ENCODE results near the gene ALKAL2. TPM values are rescaled to one million over a fixed set of nuclear protein-coding genes. Genes with fewer than 3 reads are reported as not detected.

Gene ALKAL2
- total and polyA plus RNA-seq, 2 donors (not counting 3 experiments of a cell fraction or from before 2014, with no cell fraction given) = not detected

DNA sequence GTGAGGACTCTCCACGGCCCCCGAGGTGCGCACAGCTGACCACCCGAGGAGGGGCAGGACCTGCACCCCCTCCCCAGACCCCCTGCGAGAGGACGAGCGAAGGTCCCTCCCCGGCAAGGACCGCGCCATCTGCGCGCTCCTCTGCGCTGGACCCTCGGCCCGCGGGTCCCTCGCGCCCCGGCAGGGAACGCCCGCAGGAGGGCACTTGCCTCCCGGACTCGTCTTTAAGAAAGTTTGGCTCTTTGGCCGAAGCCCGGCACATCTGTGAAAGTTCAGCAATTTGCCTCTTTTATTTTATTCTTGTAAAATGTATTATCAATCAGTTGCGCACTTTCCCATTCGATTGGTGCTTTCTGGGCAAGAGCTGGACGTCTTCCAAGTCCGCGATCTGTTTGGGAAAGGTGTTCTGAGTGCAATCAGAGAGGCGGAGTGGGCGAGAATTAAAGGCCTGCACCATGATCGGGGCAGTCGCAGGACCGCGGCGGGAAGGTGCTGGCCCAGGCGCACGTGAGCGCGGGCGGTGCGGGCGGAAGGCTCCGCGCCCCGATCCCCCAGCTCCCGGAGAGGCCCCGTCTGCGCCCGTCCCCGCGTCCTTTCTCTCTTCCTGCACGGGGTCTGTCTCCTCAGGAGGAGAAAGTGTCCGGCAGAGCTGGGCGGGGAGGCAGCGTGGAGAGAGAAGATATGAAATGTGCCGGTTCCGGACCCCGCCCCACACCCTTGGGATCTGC is 1.6 kb upstream of the ALKAL2 start:
- Histone ChIP-seq H3K9me3 (replicated peaks; ENCODE audit: control insufficient read depth, insufficient read depth, low read length) (no peaks in the 10 kb centered on the region), H3K9me1 (replicated peaks; ENCODE audit: control insufficient read depth, extremely low read depth, insufficient read depth, low read length) (no peaks in the 10 kb centered on the region), H3K36me3 (ENCODE audit: control insufficient read depth in 2 of 2, extremely low read depth in 1 of 2, insufficient read depth in 2 of 2, low read length in 2 of 2) (no peaks in the 10 kb centered on the region), H3K79me2 (ENCODE audit: control insufficient read depth, insufficient read depth, low read length) (no peaks in the 10 kb centered on the region), H3K4me2 (ENCODE audit: insufficient read depth, low read length) (peak overlapping the region; percentile 14), H3K27me3 (ENCODE audit: control insufficient read depth in 2 of 2, insufficient read depth in 2 of 2, low read length in 2 of 2) (peaks cover 16 to 37% of the 10 kb centered on the region in 2 experiments), H3K9ac (replicated peaks; ENCODE audit: extremely low read depth, insufficient read depth, low read length) (no peak overlapping the region), H3K4me3 (replicated peaks in 1 of 3; ENCODE audit: insufficient read depth in 1 of 3, low read depth in 1 of 3, low read length in 3 of 3) (peak overlapping the region in 1 of 3 experiments; percentile 19), H4K20me1 (replicated peaks; ENCODE audit: control insufficient read depth, extremely low read depth, insufficient read depth, low read length) (no peaks in the 10 kb centered on the region), H3K4me1 (ENCODE audit: control insufficient read depth, extremely low read depth, insufficient read depth, low read length) (peaks cover 3% of the 10 kb centered on the region), H3K27ac (ENCODE audit: insufficient read depth, low read depth, low read length) (no peak overlapping the region), H2AFZ (ENCODE audit: low read depth, low read length) (no peak overlapping the region)
- dilution Hi-C loops (cut with MboI; ENCODE audit: extremely low pct_ligation_motif_present, low sequenced_read_pairs) (no loop called here), intact Hi-C loops (cut with micrococcal nuclease) (loop anchor here (1.0 to 2.0 kb wide), 2 partner anchors 25 to 43 kb away; partner anchors contain the start of genes ACP1 and SH3YL1)
- DNase-seq (ENCODE audit: low read depth, low spot score) (peak; percentile 19), FAIRE-seq (no peak)
- CTCF ChIA-PET = interaction anchor here (0.8 to 2.9 kb wide), 8 partner anchors 9 to 1480 kb away, joined by 3 to 19 read pairs (median 3); no protein-coding TSS in a partner anchor
- BruUV-seq (replicated peaks) = no TSS peak
- POLR2A ChIA-PET = interaction anchor here (0.7 kb wide), 1 partner anchor 50 kb away, joined by 6 read pairs; no protein-coding TSS in a partner anchor
- peak; percentile 87 for TF ChIP-seq EZH2 (IDR thresholded peaks at IDR 0.05; ENCODE audit: borderline replicate concordance, low read depth, low read length, severe bottlenecking)
- TF ChIP-seq, protein P1, sequence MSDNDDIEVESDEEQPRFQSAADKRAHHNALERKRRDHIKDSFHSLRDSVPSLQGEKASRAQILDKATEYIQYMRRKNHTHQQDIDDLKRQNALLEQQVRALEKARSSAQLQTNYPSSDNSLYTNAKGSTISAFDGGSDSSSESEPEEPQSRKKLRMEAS (IDR thresholded peaks at IDR 0.05; ENCODE audit: insufficient read depth, insufficient read length) = no peak
- no peak for TF ChIP-seq POLR2AphosphoS5 (IDR thresholded peaks at IDR 0.05; ENCODE audit: insufficient read depth, low read depth, low read length)
- no peak for TF ChIP-seq POLR2A (IDR thresholded peaks at IDR 0.05; ENCODE audit: low read depth, low read length)
- TF ChIP-seq JUN (IDR thresholded peaks at IDR 0.05; ENCODE audit: borderline replicate concordance, insufficient read depth, insufficient read length, low read depth) = no peak

DNA sequence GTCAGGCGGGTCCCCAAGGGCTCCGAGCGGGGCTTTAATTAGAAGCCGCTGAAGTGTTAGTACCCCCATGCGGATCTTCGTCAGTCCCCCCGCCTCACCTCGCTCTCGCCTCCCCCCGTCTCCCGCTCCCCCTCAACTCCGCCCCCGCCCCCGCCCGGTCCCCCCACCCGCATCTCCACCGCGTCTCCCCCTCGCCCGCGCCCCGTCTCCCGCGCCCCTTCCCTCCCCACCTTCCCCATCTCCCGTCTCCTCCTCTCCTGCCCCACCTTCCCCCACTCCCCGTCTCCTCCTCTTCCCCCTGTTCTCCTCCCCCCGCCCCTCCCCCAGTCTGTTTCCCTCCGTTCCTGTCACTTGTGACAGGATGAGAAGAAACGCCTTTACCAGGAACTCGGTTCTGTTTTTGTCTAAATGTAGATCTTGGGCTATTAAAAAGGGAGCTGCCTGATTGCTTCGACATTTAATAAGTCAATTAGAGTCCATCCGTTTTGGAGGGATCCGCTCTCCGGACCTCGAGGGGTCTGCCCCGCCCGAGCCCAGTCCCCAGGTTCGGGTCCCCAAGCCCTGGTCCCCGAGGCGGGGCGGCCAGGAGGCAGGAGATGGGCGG is 969 bp upstream of the ALKAL2 start:
- Histone ChIP-seq H3K9ac (replicated peaks; ENCODE audit: extremely low read depth, insufficient read depth, low read length) (no peak overlapping the region), H3K4me3 (replicated peaks in 1 of 3; ENCODE audit: insufficient read depth in 1 of 3, low read depth in 1 of 3, low read length in 3 of 3) (no peak overlapping the region)

More for the DNA sequence above, 969 bp upstream of the ALKAL2 start:
- no peaks in the 10 kb centered on the region for H3K9me1 ChIP-seq (replicated peaks; ENCODE audit: control insufficient read depth, extremely low read depth, insufficient read depth, low read length)
- no peaks in the 10 kb centered on the region for H3K9me3 ChIP-seq (replicated peaks; ENCODE audit: control insufficient read depth, insufficient read depth, low read length)
- dilution Hi-C loops (cut with MboI; ENCODE audit: extremely low pct_ligation_motif_present, low sequenced_read_pairs) = no loop called here
- TF ChIP-seq GATA2 (IDR thresholded peaks at IDR 0.05; ENCODE audit: insufficient read depth, insufficient read length, low read depth, low read length) (no peak), JUN (IDR thresholded peaks at IDR 0.05; ENCODE audit: borderline replicate concordance, insufficient read depth, insufficient read length, low read depth) (no peak), POLR2A (IDR thresholded peaks at IDR 0.05; ENCODE audit: low read depth, low read length) (no peak), FOS (IDR thresholded peaks at IDR 0.05; ENCODE audit: borderline replicate concordance, insufficient read depth, low read length) (no peak), EZH2 (IDR thresholded peaks at IDR 0.05; ENCODE audit: borderline replicate concordance, low read depth, low read length, severe bottlenecking) (no peak)
- TF ChIP-seq, protein P1 (IDR thresholded peaks at IDR 0.05; ENCODE audit: insufficient read depth, insufficient read length) = no peak
- TF ChIP-seq, protein P2, sequence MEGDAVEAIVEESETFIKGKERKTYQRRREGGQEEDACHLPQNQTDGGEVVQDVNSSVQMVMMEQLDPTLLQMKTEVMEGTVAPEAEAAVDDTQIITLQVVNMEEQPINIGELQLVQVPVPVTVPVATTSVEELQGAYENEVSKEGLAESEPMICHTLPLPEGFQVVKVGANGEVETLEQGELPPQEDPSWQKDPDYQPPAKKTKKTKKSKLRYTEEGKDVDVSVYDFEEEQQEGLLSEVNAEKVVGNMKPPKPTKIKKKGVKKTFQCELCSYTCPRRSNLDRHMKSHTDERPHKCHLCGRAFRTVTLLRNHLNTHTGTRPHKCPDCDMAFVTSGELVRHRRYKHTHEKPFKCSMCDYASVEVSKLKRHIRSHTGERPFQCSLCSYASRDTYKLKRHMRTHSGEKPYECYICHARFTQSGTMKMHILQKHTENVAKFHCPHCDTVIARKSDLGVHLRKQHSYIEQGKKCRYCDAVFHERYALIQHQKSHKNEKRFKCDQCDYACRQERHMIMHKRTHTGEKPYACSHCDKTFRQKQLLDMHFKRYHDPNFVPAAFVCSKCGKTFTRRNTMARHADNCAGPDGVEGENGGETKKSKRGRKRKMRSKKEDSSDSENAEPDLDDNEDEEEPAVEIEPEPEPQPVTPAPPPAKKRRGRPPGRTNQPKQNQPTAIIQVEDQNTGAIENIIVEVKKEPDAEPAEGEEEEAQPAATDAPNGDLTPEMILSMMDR (IDR thresholded peaks at IDR 0.05; ENCODE audit: extremely low read depth in 1 of 2, insufficient read depth in 1 of 2, low read depth in 1 of 2, low read length in 2 of 2) = no peak
- peaks cover 16 to 37% of the 10 kb centered on the region in 2 experiments for H3K27me3 ChIP-seq (ENCODE audit: control insufficient read depth in 2 of 2, insufficient read depth in 2 of 2, low read length in 2 of 2)
- DNase-seq (ENCODE audit: low read depth, low spot score) (no peak), FAIRE-seq (no peak)
- ChIA-PET POLR2A (interaction anchor here (0.7 kb wide), 1 partner anchor 51 kb away, joined by 6 read pairs; no protein-coding TSS in a partner anchor), CTCF (interaction anchor here (1.1 to 2.9 kb wide), 3 partner anchors 42 to 1481 kb away, joined by 3 to 19 read pairs (median 7); no protein-coding TSS in a partner anchor)
- no TSS peak for BruUV-seq (replicated peaks)
- intact Hi-C loops (cut with micrococcal nuclease) = no loop called here
- no peaks in the 10 kb centered on the region for H3K79me2 ChIP-seq (ENCODE audit: control insufficient read depth, insufficient read depth, low read length)
- no peaks in the 10 kb centered on the region for H3K36me3 ChIP-seq (ENCODE audit: control insufficient read depth in 2 of 2, extremely low read depth in 1 of 2, insufficient read depth in 2 of 2, low read length in 2 of 2)
- H3K4me2 ChIP-seq (ENCODE audit: insufficient read depth, low read length) = no peak overlapping the region
- H3K4me1 ChIP-seq (ENCODE audit: control insufficient read depth, extremely low read depth, insufficient read depth, low read length) = peaks cover 3% of the 10 kb centered on the region
- H2AFZ ChIP-seq (ENCODE audit: low read depth, low read length) = no peak overlapping the region
- H4K20me1 ChIP-seq (replicated peaks; ENCODE audit: control insufficient read depth, extremely low read depth, insufficient read depth, low read length) = no peaks in the 10 kb centered on the region
- H3K27ac ChIP-seq (ENCODE audit: insufficient read depth, low read depth, low read length) = no peak overlapping the region
